Kidney epithelial cell (primary cell): Measurements from ENCODE around the gene PRSS35. TPM values are rescaled to one million over a fixed set of nuclear protein-coding genes. Genes with fewer than 3 reads are reported as not detected.
"Not testable (repeated sequence)": the region's sequence is repeated elsewhere in the genome, so short reads cannot be mapped to it uniquely, and the experiment has no call there.

Experiments used
- DNase-seq: peaks from one replicate; pipeline ENCODE4 v3.0.0-alpha.2; 2010; ENCODE audit warnings: low read depth
- H3K27me3 ChIP-seq: 2 replicates; pipeline ENCODE4 v1.6.0; 2011; ENCODE audit warnings: low read length; ENCODE audit not compliant: control insufficient read depth, insufficient read depth
- H3K36me3 ChIP-seq: 2 replicates; pipeline ENCODE4 v1.5.1; 2011; ENCODE audit warnings: low read length; ENCODE audit not compliant: control insufficient read depth, insufficient read depth
- H3K4me3 ChIP-seq: 2 replicates; pipeline ENCODE4 v1.5.1; 2011; ENCODE audit warnings: low read depth, mild to moderate bottlenecking, control low read depth, low read length
- total RNA-seq: library from RNA; depleted of rRNA; stranded (reverse); fragments of >200 nt; gene quantifications from 2 replicates; pipeline ENCODE4 v1.2.3, GENCODE V29; 2015
- TF ChIP-seq, protein P1 (sequence below): IDR thresholded peaks from 2 replicates; pipeline ENCODE4 v1.5.1; 2011; ENCODE audit warnings: mild to moderate bottlenecking, moderate library complexity, low read length, control low read depth, inconsistent platforms; ENCODE audit not compliant: insufficient read depth, poor library complexity, severe bottlenecking

The PRSS35 gene
- total RNA-seq, 1 donor from 2014 or later = 0.08 TPM

DNA sequence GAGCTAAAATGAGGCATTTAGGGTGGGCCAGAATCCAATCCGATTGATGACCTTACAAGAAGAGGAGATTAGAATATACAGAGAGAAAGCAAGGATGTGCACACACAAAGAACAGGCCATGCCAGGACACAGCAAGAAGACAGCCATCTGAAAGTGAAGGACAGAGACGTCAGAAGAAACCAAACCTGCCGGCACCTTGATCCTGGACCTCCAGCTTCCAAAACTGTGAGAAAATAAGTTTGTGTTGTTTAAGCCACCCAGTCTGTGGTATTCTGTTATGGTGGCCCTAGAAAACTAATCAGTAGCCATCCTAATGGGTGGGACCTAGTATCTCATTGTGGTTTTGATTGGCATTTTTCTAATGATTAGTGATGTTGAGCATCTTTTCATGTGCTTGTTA lies 41.7 kb upstream of the PRSS35 start:
- Histone ChIP-seq H3K27me3 (no peaks in the 10 kb centered on the region), H3K4me3 (no peak overlapping the region), H3K36me3 (no peaks in the 10 kb centered on the region)
- no peak for DNase-seq
- TF ChIP-seq, protein P1, sequence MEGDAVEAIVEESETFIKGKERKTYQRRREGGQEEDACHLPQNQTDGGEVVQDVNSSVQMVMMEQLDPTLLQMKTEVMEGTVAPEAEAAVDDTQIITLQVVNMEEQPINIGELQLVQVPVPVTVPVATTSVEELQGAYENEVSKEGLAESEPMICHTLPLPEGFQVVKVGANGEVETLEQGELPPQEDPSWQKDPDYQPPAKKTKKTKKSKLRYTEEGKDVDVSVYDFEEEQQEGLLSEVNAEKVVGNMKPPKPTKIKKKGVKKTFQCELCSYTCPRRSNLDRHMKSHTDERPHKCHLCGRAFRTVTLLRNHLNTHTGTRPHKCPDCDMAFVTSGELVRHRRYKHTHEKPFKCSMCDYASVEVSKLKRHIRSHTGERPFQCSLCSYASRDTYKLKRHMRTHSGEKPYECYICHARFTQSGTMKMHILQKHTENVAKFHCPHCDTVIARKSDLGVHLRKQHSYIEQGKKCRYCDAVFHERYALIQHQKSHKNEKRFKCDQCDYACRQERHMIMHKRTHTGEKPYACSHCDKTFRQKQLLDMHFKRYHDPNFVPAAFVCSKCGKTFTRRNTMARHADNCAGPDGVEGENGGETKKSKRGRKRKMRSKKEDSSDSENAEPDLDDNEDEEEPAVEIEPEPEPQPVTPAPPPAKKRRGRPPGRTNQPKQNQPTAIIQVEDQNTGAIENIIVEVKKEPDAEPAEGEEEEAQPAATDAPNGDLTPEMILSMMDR = no peak

DNA sequence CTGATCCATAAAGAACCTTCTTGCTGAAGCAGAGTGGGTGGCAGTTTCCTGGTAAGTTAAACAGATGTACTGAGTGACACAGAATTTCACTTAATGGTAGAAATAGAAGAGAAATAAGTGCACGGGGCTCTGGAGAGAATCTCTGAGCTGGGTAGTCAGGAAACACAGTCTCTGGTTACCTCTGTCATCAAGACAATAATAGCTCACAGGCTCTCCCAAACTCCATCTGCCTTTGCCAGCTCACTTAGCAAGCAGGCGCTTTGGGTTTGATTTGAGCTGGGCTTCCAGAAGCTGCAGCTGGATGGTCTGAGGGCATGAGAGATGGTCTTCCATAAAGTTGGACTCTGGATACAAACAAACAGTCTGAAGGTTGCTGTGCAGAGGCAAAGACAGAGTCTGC lies 39.6 kb upstream of the PRSS35 start:
- H3K27me3 ChIP-seq = no peaks in the 10 kb centered on the region

DNA sequence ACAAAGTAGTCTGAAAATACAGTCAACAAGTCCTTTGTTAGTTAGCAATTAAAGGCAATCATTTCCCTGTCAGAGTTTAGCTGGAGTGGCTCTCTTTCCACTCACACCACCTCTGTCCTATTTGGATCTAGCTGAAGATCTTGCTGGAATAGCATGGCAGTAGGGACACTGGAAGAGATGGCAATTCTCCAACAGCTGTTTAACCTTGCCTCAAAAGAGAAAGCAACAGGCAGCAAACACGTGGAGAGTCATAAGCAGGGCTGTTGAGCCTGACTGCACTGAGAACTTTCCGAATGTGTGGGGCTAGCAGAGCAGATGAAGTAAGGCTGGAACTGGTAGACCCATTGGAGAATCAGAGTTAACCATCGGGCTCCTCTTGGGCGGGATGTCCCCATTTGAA lies 38.0 kb upstream of the PRSS35 start:
- TF ChIP-seq, protein P1 = no peak
- no peaks in the 10 kb centered on the region for H3K36me3 ChIP-seq
- DNase-seq = peak; percentile 1
- H3K27me3 ChIP-seq = no peaks in the 10 kb centered on the region
- no peak overlapping the region for H3K4me3 ChIP-seq

More for the DNA sequence above, 39.6 kb upstream of the PRSS35 start:
- no peaks in the 10 kb centered on the region for H3K36me3 ChIP-seq
- no peak overlapping the region for H3K4me3 ChIP-seq
- no peak for DNase-seq
- TF ChIP-seq, protein P1 = no peak

DNA sequence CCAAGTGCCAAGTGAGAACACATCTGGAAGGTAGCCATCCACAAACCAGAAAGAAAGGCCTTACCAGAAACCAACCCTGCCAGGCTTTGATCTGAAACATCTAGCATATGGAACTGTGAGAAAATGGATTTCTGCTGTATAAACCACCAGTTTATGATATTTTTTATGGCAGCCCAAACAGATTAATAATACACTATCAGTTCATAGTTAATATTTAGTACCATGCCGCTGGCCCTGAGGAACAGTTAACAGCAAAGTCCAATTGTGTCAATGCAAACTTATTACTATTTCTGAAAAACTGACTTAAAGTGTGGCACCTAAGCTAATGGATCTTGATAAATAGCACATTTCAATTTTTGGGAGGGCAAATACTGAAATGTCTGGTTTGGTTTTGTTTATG lies 35.4 kb upstream of the PRSS35 start:
- H3K36me3 ChIP-seq = no peaks in the 10 kb centered on the region
- no peaks in the 10 kb centered on the region for H3K27me3 ChIP-seq
- H3K4me3 ChIP-seq = no peak overlapping the region
- DNase-seq = no peak
- TF ChIP-seq, protein P1 = no peak

DNA sequence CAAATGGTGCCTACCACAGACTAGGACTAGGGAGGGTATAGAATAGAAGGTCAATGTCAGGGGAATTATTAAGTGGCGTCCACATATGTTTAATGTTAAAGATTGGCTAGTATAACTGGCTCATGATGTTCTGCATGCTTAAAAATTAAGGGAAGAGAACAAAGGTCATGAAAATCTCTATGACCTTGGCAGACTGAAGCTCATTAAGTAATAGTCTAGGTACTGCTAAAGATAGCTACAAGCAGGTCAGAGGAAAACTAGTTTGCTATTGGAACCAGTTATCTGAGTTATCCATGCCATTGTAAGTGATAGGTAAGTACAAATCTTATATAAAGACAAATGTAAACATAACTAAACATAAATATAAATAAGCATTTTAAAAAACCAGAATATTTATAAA lies 32.9 kb upstream of the PRSS35 start:
- no peak overlapping the region for H3K4me3 ChIP-seq
- H3K27me3 ChIP-seq = no peaks in the 10 kb centered on the region
- no peaks in the 10 kb centered on the region for H3K36me3 ChIP-seq
- TF ChIP-seq, protein P1 = no peak
- no peak for DNase-seq

DNA sequence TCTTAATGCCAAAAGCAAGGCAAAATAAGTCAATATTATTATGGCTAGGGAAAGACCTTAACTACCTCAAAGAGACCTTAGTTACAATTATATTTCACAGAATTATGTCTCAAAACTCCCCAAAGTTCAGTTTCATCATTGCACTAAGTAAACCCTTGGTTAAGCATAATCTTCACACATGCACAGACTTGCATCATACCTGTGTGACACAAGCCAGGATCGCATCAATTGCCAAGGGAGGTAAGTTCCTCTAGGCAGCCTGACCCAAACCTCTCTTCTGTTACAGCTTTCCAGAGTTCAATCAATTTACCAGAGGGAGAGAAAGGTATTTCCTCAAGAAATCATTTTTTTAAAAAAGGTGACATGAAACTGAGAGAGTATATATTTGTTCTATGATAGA lies 31.9 kb upstream of the PRSS35 start:
- H3K27me3 ChIP-seq = no peaks in the 10 kb centered on the region
- H3K36me3 ChIP-seq = no peaks in the 10 kb centered on the region
- DNase-seq = no peak
- no peak overlapping the region for H3K4me3 ChIP-seq
- TF ChIP-seq, protein P1 = no peak

DNA sequence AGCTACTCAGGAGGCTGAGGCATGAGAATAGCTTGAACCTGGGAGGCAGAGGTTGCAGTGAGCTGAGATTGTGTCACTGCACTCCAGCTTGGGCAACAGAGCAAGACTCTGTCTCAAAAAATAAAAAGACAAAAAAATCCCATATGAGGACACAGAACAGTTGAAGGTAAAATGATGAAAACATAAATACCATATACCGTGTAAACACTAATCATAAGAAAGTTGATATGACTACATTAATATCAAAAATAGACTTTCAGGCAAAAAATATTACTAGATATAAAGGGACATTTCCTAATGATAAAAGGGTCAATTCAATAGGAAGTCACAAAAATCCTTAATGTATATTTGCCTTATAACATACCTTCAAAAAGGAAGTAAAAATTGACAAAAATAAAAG lies 30.4 kb upstream of the PRSS35 start:
- not testable (repeated sequence) for DNase-seq

More for the DNA sequence above, 30.4 kb upstream of the PRSS35 start:
- not testable (repeated sequence) for H3K36me3 ChIP-seq, H3K27me3 ChIP-seq, H3K4me3 ChIP-seq
